ENCODE data around the gene DLGAP4. TPM values are rescaled to one million over a fixed set of nuclear protein-coding genes. Genes with fewer than 3 reads are reported as not detected.

DLGAP4 gene
- total RNA-seq, 1 experiment from 2014 or later = 80.3 TPM

- CTCF ChIA-PET = interaction anchor here (0.6 to 0.7 kb wide), 2 partner anchors 53 to 119 kb away, joined by 3 read pairs; no protein-coding TSS in a partner anchor
- DNase-seq (ENCODE audit: unreplicated experiment) = peak; percentile 74
- intact Hi-C loops (cut with micrococcal nuclease) = no loop called here
- POLR2A ChIA-PET = interaction anchor here (1.4 kb wide), 1 partner anchor 14 kb away, joined by 5 read pairs; no protein-coding TSS in a partner anchor
- Mint-ChIP-seq H3K9me3 (ENCODE audit: unreplicated experiment) (no peaks in the 10 kb centered on the region), H3K27me3 (ENCODE audit: insufficient read depth, unreplicated experiment) (peaks cover 71% of the 10 kb centered on the region), H3K27ac (ENCODE audit: low read depth, unreplicated experiment) (no peak overlapping the region), H3K36me3 (ENCODE audit: insufficient read depth, unreplicated experiment) (no peaks in the 10 kb centered on the region), H3K4me1 (ENCODE audit: insufficient read depth, unreplicated experiment) (no peaks in the 10 kb centered on the region), H3K4me3 (ENCODE audit: unreplicated experiment) (no peak overlapping the region)
- TF ChIP-seq CTCF (IDR thresholded peaks at IDR 0.05; ENCODE audit: unreplicated experiment) = peak; percentile 9
- no TSS peak for BruUV-seq (replicated peaks)
These were observed 78.0 kb downstream of the DLGAP4 start for GRCh38 chr20:36384022-36384619.

GRCh38 chr20:36385503-36385902, 79.4 kb downstream of the DLGAP4 start:
- Mint-ChIP-seq H3K4me3 (ENCODE audit: unreplicated experiment) (no peak overlapping the region), H3K9me3 (ENCODE audit: unreplicated experiment) (no peaks in the 10 kb centered on the region), H3K27me3 (ENCODE audit: insufficient read depth, unreplicated experiment) (peaks cover 74% of the 10 kb centered on the region), H3K4me1 (ENCODE audit: insufficient read depth, unreplicated experiment) (no peaks in the 10 kb centered on the region), H3K27ac (ENCODE audit: low read depth, unreplicated experiment) (no peak overlapping the region), H3K36me3 (ENCODE audit: insufficient read depth, unreplicated experiment) (no peaks in the 10 kb centered on the region)
- ChIA-PET POLR2A (no interaction called here), CTCF (interaction anchor here (0.8 to 0.9 kb wide), 2 partner anchors 18 to 147 kb away, joined by 3 read pairs; no protein-coding TSS in a partner anchor)
- TF ChIP-seq CTCF (IDR thresholded peaks at IDR 0.05; ENCODE audit: unreplicated experiment) = no peak
- DNase-seq (ENCODE audit: unreplicated experiment) = no peak
- BruUV-seq (replicated peaks) = no TSS peak
- intact Hi-C loops (cut with micrococcal nuclease) = no loop called here

GRCh38 chr20:36386236-36386635, 80.1 kb downstream of the DLGAP4 start:
- no peak overlapping the region for H3K4me3 Mint-ChIP-seq (ENCODE audit: unreplicated experiment)
- no TSS peak for BruUV-seq (replicated peaks)
- no peaks in the 10 kb centered on the region for H3K4me1 Mint-ChIP-seq (ENCODE audit: insufficient read depth, unreplicated experiment)
- POLR2A ChIA-PET = no interaction called here
- intact Hi-C loops (cut with micrococcal nuclease) = no loop called here
- H3K36me3 Mint-ChIP-seq (ENCODE audit: insufficient read depth, unreplicated experiment) = no peaks in the 10 kb centered on the region
- no peak for TF ChIP-seq CTCF (IDR thresholded peaks at IDR 0.05; ENCODE audit: unreplicated experiment)
- H3K27ac Mint-ChIP-seq (ENCODE audit: low read depth, unreplicated experiment) = no peak overlapping the region
- H3K9me3 Mint-ChIP-seq (ENCODE audit: unreplicated experiment) = no peaks in the 10 kb centered on the region
- CTCF ChIA-PET = interaction anchor here (0.6 to 0.8 kb wide), 2 partner anchors 27 to 148 kb away, joined by 3 read pairs; no protein-coding TSS in a partner anchor
- H3K27me3 Mint-ChIP-seq (ENCODE audit: insufficient read depth, unreplicated experiment) = peaks cover 78% of the 10 kb centered on the region
- DNase-seq (ENCODE audit: unreplicated experiment) = no peak

GRCh38 chr20:36390269-36390668, 84.1 kb downstream of the DLGAP4 start:
- ChIA-PET POLR2A (no interaction called here), CTCF (interaction anchor here (0.6 to 2.3 kb wide), 4 partner anchors 18 to 159 kb away, joined by 3 to 6 read pairs (median 4); no protein-coding TSS in a partner anchor)
- DNase-seq (ENCODE audit: unreplicated experiment) = no peak
- H3K36me3 Mint-ChIP-seq (ENCODE audit: insufficient read depth, unreplicated experiment) = no peaks in the 10 kb centered on the region
- no peaks in the 10 kb centered on the region for H3K4me1 Mint-ChIP-seq (ENCODE audit: insufficient read depth, unreplicated experiment)
- H3K27me3 Mint-ChIP-seq (ENCODE audit: insufficient read depth, unreplicated experiment) = peaks cover 70% of the 10 kb centered on the region
- intact Hi-C loops (cut with micrococcal nuclease) = no loop called here
- no peak overlapping the region for H3K4me3 Mint-ChIP-seq (ENCODE audit: unreplicated experiment)
- TF ChIP-seq CTCF (IDR thresholded peaks at IDR 0.05; ENCODE audit: unreplicated experiment) = no peak
- no peaks in the 10 kb centered on the region for H3K9me3 Mint-ChIP-seq (ENCODE audit: unreplicated experiment)
- H3K27ac Mint-ChIP-seq (ENCODE audit: low read depth, unreplicated experiment) = no peak overlapping the region
- no TSS peak for BruUV-seq (replicated peaks)
